WERI-Rb-1 (cell line): ENCODE measurements around the gene CCM2.
"Not testable (repeated sequence)": the region's sequence is repeated elsewhere in the genome, so short reads cannot be mapped to it uniquely, and the experiment has no call there.

Experiments
- DNase-seq: peaks from one replicate; pipeline ENCODE4 v3.0.0-alpha.2; 2020
- H3K27ac ChIP-seq: fragments of 250-450 bp; sonication (Bioruptor Pico); 2 replicates; pipeline ENCODE4 v1.5.1; 2020; ENCODE audit warnings: mild to moderate bottlenecking, moderate library complexity
- H3K27me3 ChIP-seq: fragments of 250-450 bp; sonication (Bioruptor Pico); 2 replicates; pipeline ENCODE4 v1.5.1; 2021; ENCODE audit warnings: mild to moderate bottlenecking, low read depth, moderate library complexity; ENCODE audit not compliant: insufficient read depth, severe bottlenecking
- H3K36me3 ChIP-seq: fragments of 250-450 bp; sonication (Bioruptor Pico); 2 replicates; pipeline ENCODE4 v1.5.1; 2020; ENCODE audit warnings: mild to moderate bottlenecking, moderate library complexity
- H3K4me3 ChIP-seq: 2 replicates; pipeline ENCODE4 v1.5.1; 2011; ENCODE audit warnings: low read depth, mild to moderate bottlenecking, control low read depth, low read length
- H3K9me3 ChIP-seq: fragments of 250-450 bp; sonication (Bioruptor Pico); 2 replicates; pipeline ENCODE4 v1.5.1; 2021; ENCODE audit warnings: mild to moderate bottlenecking, moderate library complexity; ENCODE audit not compliant: severe bottlenecking
- CTCF ChIP-seq: IDR thresholded peaks from 2 replicates; pipeline ENCODE4 v1.5.1; 2011; ENCODE audit warnings: low read depth, mild to moderate bottlenecking, control low read depth, inconsistent platforms, low read length

CCM2 gene

GRCh38 chr7:44990109-44991023, 9.6 kb upstream of the CCM2 start:
- no peak for TF ChIP-seq CTCF
- DNase-seq: peak; percentile 61
- peak overlapping the region; percentile 80 for H3K27ac ChIP-seq

GRCh38 chr7:44992004-44992795, 7.8 kb upstream of the CCM2 start:
- not testable (repeated sequence) for DNase-seq, H3K9me3 ChIP-seq, H3K4me3 ChIP-seq, H3K36me3 ChIP-seq, H3K27me3 ChIP-seq
- H3K27ac ChIP-seq: peak overlapping the region; percentile 80

More at GRCh38 chr7:44990109-44991023, 9.6 kb upstream of the CCM2 start:
- Histone ChIP-seq H3K4me3 (no peak overlapping the region), H3K27me3 (no peaks in the 10 kb centered on the region), H3K36me3 (peaks cover 15% of the 10 kb centered on the region), H3K9me3 (peaks cover 5% of the 10 kb centered on the region)

GRCh38 chr7:44994877-44995554, 5.0 kb upstream of the CCM2 start:
- no peak for TF ChIP-seq CTCF
- peaks cover 4% of the 10 kb centered on the region for H3K36me3 ChIP-seq
- no peak overlapping the region for H3K27ac ChIP-seq
- H3K27me3 ChIP-seq: no peaks in the 10 kb centered on the region
- no peak overlapping the region for H3K4me3 ChIP-seq
- DNase-seq: no peak
- peaks cover 5% of the 10 kb centered on the region for H3K9me3 ChIP-seq

- no peak for DNase-seq
- Histone ChIP-seq H3K9me3 (peaks cover 5% of the 10 kb centered on the region), H3K36me3 (peaks cover 4% of the 10 kb centered on the region; the same call in 1 of the 2 replicates), H3K27ac (no peak overlapping the region), H3K4me3 (no peak overlapping the region), H3K27me3 (no peaks in the 10 kb centered on the region)
- TF ChIP-seq CTCF: no peak
These were observed 4.2 kb upstream of the CCM2 start for GRCh38 chr7:44995555-44996493.

- Histone ChIP-seq H3K36me3 (peaks cover 8% of the 10 kb centered on the region), H3K27me3 (no peaks in the 10 kb centered on the region), H3K27ac (peak overlapping the region; percentile 97), H3K4me3 (peak overlapping the region; percentile 91), H3K9me3 (no peaks in the 10 kb centered on the region)
- DNase-seq: no peak
- no peak for TF ChIP-seq CTCF
These were observed 1.7 kb upstream of the CCM2 start for GRCh38 chr7:44998153-44998871.
